Endothelial cell (in vitro differentiated cells): Measurements from ENCODE around the gene ZMPSTE24. TPM values are rescaled to one million over a fixed set of nuclear protein-coding genes. Genes with fewer than 3 reads are reported as not detected.

ENCODE experiments used
- DNase-seq: peaks from one replicate; pipeline ENCODE4 v3.0.0; 2021; ENCODE audit warnings: low spot score
- H3K27ac Mint-ChIP-seq: one replicate; pipeline ENCODE4 v1.8.0; 2021; ENCODE audit warnings: mixed read lengths, inconsistent platforms; ENCODE audit not compliant: unreplicated experiment
- H3K27me3 Mint-ChIP-seq: one replicate; pipeline ENCODE4 v1.8.0; 2021; ENCODE audit warnings: mild to moderate bottlenecking, moderate library complexity, mixed read lengths, inconsistent platforms; ENCODE audit not compliant: unreplicated experiment
- H3K36me3 Mint-ChIP-seq: one replicate; pipeline ENCODE4 v1.8.0; 2021; ENCODE audit warnings: mild to moderate bottlenecking, low read depth, mixed read lengths, inconsistent platforms; ENCODE audit not compliant: unreplicated experiment
- H3K4me1 Mint-ChIP-seq: one replicate; pipeline ENCODE4 v1.8.0; 2021; ENCODE audit warnings: mild to moderate bottlenecking, mixed read lengths, inconsistent platforms; ENCODE audit not compliant: unreplicated experiment
- H3K4me3 Mint-ChIP-seq: one replicate; pipeline ENCODE4 v1.8.0; 2021; ENCODE audit warnings: mild to moderate bottlenecking, mixed read lengths, inconsistent platforms; ENCODE audit not compliant: unreplicated experiment
- H3K9me3 Mint-ChIP-seq: one replicate; pipeline ENCODE4 v1.8.0; 2021; ENCODE audit warnings: mixed read lengths, inconsistent platforms; ENCODE audit not compliant: unreplicated experiment
- CTCF ChIP-seq: fragments of 200-600 bp; sonication (generic); IDR thresholded peaks from one replicate; pipeline ENCODE4 v1.5.0; 2021; ENCODE audit warnings: antibody characterized with exemption; ENCODE audit not compliant: unreplicated experiment
- total RNA-seq: library from RNA; stranded (reverse); fragmentation: NEBNext Ultra II Directional; extraction: Animal tissue kit (Norgen Biotek cat#: 25700); gene quantifications from one replicate; pipeline ENCODE4 v1.2.1, GENCODE V29; 2021; ENCODE audit not compliant: unreplicated experiment

ZMPSTE24 gene
- total RNA-seq, 1 donor from 2014 or later: 32.9 TPM

DNA sequence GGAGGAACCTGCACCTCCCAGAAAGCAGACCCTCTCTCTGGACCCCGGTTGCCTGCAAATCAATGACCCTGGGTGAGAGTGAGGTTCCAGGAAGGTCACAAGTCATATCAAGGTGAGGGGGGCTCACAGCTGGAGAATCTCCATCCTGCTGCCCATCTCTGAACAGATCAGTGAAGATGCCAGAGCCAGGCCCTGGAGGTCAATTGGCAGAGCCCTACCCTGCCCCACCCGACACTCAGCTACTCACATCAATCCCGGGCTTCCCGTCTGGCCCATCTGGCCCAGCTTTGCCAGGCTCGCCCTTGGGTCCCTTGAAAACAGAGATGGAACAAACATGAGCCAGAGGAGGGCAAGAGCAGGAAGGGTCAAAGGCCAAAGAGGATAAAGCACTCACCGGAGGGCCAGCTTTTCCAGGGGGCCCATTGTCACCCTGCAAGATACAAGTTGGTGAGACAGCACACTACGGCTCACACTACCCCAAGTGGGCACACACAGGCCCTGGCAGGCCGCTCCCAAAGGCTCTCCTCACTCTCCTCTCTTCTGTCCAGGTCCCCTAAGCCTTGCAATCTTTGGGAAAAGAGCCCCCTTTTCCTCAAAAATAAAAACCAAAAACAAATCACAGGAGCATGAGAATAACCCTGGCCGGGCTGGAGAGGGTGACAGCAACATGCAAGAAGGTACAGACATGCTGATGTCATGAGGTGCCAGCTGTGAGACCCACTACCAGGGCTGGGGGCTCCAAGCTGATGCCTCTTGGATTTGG, 56.1 kb downstream of the ZMPSTE24 start:
- Mint-ChIP-seq H3K36me3 (no peaks in the 10 kb centered on the region), H3K27me3 (peaks cover 17% of the 10 kb centered on the region), H3K9me3 (no peaks in the 10 kb centered on the region), H3K4me3 (peak overlapping the region; percentile 77), H3K27ac (no peak overlapping the region), H3K4me1 (peaks cover 13% of the 10 kb centered on the region)
- DNase-seq: no peak
- no peak for TF ChIP-seq CTCF

DNA sequence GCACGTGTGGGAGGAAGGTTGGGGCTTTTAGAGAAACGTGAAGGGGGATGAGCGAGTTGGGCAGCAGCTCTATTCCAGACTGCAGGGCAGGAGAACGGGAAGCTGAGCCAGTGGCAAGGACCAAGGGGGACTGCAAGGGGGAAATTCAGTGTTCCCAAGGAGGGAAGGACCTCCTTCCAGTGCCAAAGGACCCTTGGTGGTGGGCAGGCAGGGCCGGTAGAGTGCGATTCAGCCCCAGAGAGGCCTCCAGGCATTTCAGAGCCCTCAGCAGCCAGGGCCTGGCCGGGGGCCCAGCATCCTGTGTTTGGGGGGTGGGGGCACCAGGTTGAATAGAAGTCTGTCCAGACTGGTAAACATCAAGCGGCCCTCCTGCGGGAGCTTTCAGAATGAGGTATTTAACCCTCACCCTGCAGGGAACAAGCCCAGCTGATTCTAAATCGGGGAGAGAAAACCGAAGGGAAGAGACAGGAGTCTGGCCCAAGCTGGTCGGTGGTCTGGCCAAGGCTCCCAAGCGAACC, 56.7 kb downstream of the ZMPSTE24 start:
- peaks cover 17% of the 10 kb centered on the region for H3K27me3 Mint-ChIP-seq

DNA sequence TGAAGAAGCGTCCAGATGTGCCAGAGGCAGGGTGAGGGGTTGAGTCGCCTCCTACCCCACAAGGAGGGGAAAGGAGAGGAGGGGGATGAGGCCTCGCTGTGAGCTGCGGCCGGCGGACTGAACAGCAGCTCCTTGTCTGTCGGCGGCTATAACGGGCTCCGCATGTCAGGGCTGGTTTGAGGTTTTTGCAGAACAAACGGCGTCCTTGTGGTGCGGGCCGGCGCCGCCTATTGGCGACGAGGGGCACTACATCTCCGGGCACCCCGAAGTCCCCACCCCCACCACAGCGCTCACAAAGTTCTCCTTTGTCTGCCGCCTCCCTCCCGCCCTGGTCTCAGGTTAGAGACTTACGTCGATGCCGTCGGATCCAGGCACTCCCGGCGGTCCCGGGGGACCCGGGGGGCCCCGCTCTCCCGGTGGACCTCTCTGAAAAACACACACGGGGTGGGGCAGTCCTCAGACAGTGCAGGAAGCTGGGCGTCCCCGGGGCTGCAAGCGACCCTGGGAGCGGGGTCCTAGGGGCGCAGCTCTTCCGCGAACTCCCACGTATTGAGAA, 57.3 kb downstream of the ZMPSTE24 start:
- Mint-ChIP-seq H3K36me3 (no peaks in the 10 kb centered on the region), H3K27me3 (peaks cover 17% of the 10 kb centered on the region), H3K9me3 (no peaks in the 10 kb centered on the region), H3K4me3 (no peak overlapping the region), H3K4me1 (peaks cover 13% of the 10 kb centered on the region), H3K27ac (no peak overlapping the region)
- TF ChIP-seq CTCF: peak; percentile 97
- peak; percentile 86 for DNase-seq

More for the DNA sequence above, 56.7 kb downstream of the ZMPSTE24 start:
- no peak overlapping the region for H3K27ac Mint-ChIP-seq
- H3K4me3 Mint-ChIP-seq: peak overlapping the region; percentile 77
- TF ChIP-seq CTCF: no peak
- peaks cover 13% of the 10 kb centered on the region for H3K4me1 Mint-ChIP-seq
- no peak for DNase-seq
- no peaks in the 10 kb centered on the region for H3K9me3 Mint-ChIP-seq
- H3K36me3 Mint-ChIP-seq: no peaks in the 10 kb centered on the region

GRCh38 chr1:40315795-40316594, 58.0 kb downstream of the ZMPSTE24 start:
- DNase-seq: no peak
- TF ChIP-seq CTCF: no peak
- Mint-ChIP-seq H3K4me3 (no peak overlapping the region), H3K27me3 (peaks cover 14% of the 10 kb centered on the region), H3K9me3 (no peaks in the 10 kb centered on the region), H3K36me3 (no peaks in the 10 kb centered on the region), H3K27ac (no peak overlapping the region), H3K4me1 (peaks cover 13% of the 10 kb centered on the region)
